HUES64 (cell line): ENCODE results near the gene ZNF281.
"Not testable (repeated sequence)": the region's sequence is repeated elsewhere in the genome, so short reads cannot be mapped to it uniquely, and the experiment has no call there.

Experiments used
- H3K27ac ChIP-seq: 2 replicates; pipeline ENCODE4 v1.7.0; 2013; ENCODE audit warnings: low read depth, low read length, inconsistent platforms
- H3K27me3 ChIP-seq: 2 replicates; pipeline ENCODE4 v1.6.1; 2013; ENCODE audit warnings: mild to moderate bottlenecking, low read length; ENCODE audit not compliant: insufficient read depth
- H3K36me3 ChIP-seq: 2 replicates; pipeline ENCODE4 v1.6.1; 2013; ENCODE audit warnings: mild to moderate bottlenecking, low read length; ENCODE audit not compliant: insufficient read depth
- H3K4me1 ChIP-seq: 2 replicates; pipeline ENCODE4 v1.6.1; 2013; ENCODE audit warnings: mild to moderate bottlenecking, low read length, moderate library complexity; ENCODE audit not compliant: insufficient read depth
- H3K4me3 ChIP-seq: 2 replicates; pipeline ENCODE4 v1.5.1; 2013; ENCODE audit warnings: mild to moderate bottlenecking, low read length, moderate library complexity
- H3K9ac ChIP-seq: 2 replicates; pipeline ENCODE4 v1.6.1; 2013; ENCODE audit warnings: mild to moderate bottlenecking, low read depth, low read length
- H3K9me3 ChIP-seq: 2 replicates; pipeline ENCODE4 v1.6.1; 2013; ENCODE audit warnings: low read depth, low read length; ENCODE audit not compliant: insufficient read depth
- WGBS: fragments of 150-250, 120-280 bp; methylation state at CpG from one replicate; pipeline ENCODE4 v1.1.7; 2013; ENCODE audit warnings: missing lambda C conversion rate; 5-methylcytosine and 5-hydroxymethylcytosine counted together

The ZNF281 gene

GRCh38 chr1:200428482-200429205 lies 18.8 kb upstream of the ZNF281 start:
- 93% methylated on average over 2 of the region's 4 CpGs for WGBS
- peaks cover 4% of the 10 kb centered on the region; the same call in 1 of the 2 replicates for H3K36me3 ChIP-seq
- no peak overlapping the region for H3K4me3 ChIP-seq
- no peaks in the 10 kb centered on the region for H3K4me1 ChIP-seq
- no peaks in the 10 kb centered on the region for H3K27me3 ChIP-seq
- no peak overlapping the region for H3K27ac ChIP-seq
- H3K9me3 ChIP-seq, result no peaks in the 10 kb centered on the region
- H3K9ac ChIP-seq, result no peak overlapping the region

DNA sequence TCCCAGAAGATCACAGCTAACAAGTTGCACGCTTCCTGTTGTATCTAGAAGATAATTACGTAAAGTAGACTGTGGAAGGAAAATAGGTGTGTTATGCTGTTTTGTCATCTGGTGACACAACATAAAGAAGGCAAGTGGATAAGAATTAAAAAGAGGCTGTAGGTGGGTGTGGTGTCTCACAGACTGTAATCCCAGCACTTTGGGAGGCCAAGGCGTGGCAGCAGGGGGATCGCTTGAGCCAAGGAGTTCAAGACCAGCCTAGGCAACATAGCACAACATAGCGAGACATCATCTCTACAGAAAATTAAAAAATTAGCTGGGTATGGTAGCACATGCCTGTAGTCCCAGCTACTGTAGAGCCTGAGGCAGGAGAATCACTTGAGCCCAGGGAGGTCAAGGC lies 17.9 kb upstream of the ZNF281 start:
- Histone ChIP-seq H3K9me3 (no peaks in the 10 kb centered on the region), H3K4me3 (no peak overlapping the region), H3K4me1 (no peaks in the 10 kb centered on the region), H3K27ac (no peak overlapping the region), H3K36me3 (peaks cover 6% of the 10 kb centered on the region; the same call in 1 of the 2 replicates), H3K9ac (no peak overlapping the region), H3K27me3 (no peaks in the 10 kb centered on the region)
- 96% methylated on average over 4 of the region's 5 CpGs for WGBS

- Histone ChIP-seq H3K27me3 (no peaks in the 10 kb centered on the region), H3K27ac (no peak overlapping the region), H3K36me3 (peaks cover 5% of the 10 kb centered on the region; the same call in 1 of the 2 replicates), H3K4me3 (no peak overlapping the region), H3K9ac (no peak overlapping the region), H3K9me3 (no peaks in the 10 kb centered on the region), H3K4me1 (no peaks in the 10 kb centered on the region)
- 100% methylated on average over 2 of the region's 2 CpGs for WGBS
These were observed 16.4 kb upstream of the ZNF281 start for GRCh38 chr1:200426196-200426595.

DNA sequence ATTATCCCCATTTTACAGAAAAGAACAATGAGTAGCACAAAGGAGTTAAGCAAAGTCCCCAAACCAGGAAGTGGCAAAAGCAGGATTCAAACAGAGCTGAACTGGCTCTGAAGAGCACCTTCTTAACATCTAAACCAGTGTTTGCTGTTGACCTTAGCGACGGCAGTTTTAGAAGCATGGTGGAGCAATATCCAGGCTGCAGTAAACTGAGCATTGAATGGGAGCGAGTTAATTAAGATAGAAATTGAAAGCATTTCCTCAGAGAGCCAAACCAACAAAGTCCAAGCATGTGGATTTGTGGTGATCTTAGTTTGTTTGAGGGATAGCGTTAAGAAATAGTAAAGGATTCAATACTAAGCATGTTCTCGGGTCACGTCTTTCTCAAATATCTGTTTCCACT lies 13.4 kb upstream of the ZNF281 start:
- Histone ChIP-seq H3K4me1 (no peaks in the 10 kb centered on the region), H3K27me3 (no peaks in the 10 kb centered on the region), H3K36me3 (peaks cover 5% of the 10 kb centered on the region; the same call in 1 of the 2 replicates), H3K27ac (no peak overlapping the region), H3K9me3 (no peaks in the 10 kb centered on the region), H3K4me3 (no peak overlapping the region), H3K9ac (no peak overlapping the region)
- WGBS, result 96% methylated on average over 6 of the region's 6 CpGs

- no peak overlapping the region for H3K27ac ChIP-seq
- 96% methylated on average over 3 of the region's 3 CpGs for WGBS
- H3K4me3 ChIP-seq, result no peak overlapping the region
- no peaks in the 10 kb centered on the region for H3K27me3 ChIP-seq
- no peaks in the 10 kb centered on the region for H3K4me1 ChIP-seq
- H3K36me3 ChIP-seq, result peaks cover 10% of the 10 kb centered on the region
- no peak overlapping the region for H3K9ac ChIP-seq
- no peaks in the 10 kb centered on the region for H3K9me3 ChIP-seq
These were observed 12.4 kb upstream of the ZNF281 start for GRCh38 chr1:200422211-200422610.

DNA sequence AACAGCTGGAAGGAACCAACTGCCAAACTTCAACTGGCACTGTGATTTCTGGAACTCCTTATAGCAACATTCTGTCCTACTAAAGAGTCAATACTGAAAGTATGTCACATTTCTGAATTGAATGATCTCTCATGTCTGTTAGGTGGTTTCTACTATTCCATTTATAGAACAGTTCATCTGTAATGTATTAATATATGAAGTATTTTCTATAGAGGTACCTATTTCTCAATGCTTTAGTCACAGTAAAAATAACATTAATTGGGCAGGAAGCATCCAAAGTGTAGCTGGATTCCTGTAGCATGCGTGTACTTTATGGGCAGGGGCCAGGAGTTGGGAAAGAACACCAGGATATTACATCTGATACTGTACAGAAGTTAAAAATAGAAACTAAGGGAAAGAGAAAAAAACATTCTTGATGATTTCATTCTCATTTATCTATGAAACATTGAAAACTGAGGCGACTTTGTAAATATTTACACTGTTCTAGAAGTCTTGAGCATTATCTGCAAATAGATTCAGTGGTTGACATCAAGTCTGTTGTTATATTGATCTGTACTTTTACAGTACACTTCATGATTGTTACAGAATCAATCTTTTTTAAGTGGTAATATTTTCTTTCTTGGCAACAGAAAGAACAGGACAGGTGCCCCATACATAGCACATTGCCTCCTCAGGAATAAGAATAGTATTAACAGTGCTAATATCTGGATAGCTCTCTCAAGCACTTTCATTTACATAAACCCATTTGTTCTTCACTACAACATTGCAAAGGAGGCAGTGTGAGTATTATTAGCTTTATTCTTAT lies 6.2 kb upstream of the ZNF281 start:
- peaks cover 24% of the 10 kb centered on the region for H3K4me1 ChIP-seq
- peaks cover 5% of the 10 kb centered on the region for H3K36me3 ChIP-seq
- H3K9ac ChIP-seq, result no peak overlapping the region
- no peaks in the 10 kb centered on the region for H3K27me3 ChIP-seq
- no peaks in the 10 kb centered on the region for H3K9me3 ChIP-seq
- 100% methylated on average over 1 of the region's 2 CpGs for WGBS
- H3K4me3 ChIP-seq, result no peak overlapping the region
- H3K27ac ChIP-seq, result no peak overlapping the region

- Histone ChIP-seq H3K36me3 (peaks cover 5% of the 10 kb centered on the region), H3K27me3 (no peaks in the 10 kb centered on the region), H3K9ac (no peak overlapping the region), H3K4me1 (peaks cover 29% of the 10 kb centered on the region), H3K4me3 (no peak overlapping the region), H3K9me3 (no peaks in the 10 kb centered on the region), H3K27ac (no peak overlapping the region)
- no CpG with 5 or more reads among the region's 1 CpG for WGBS
These were observed 5.4 kb upstream of the ZNF281 start for GRCh38 chr1:200415227-200415626.

GRCh38 chr1:200414657-200415056 lies 4.8 kb upstream of the ZNF281 start:
- no peaks in the 10 kb centered on the region for H3K27me3 ChIP-seq
- no peaks in the 10 kb centered on the region for H3K9me3 ChIP-seq
- H3K27ac ChIP-seq, result no peak overlapping the region
- peaks cover 29% of the 10 kb centered on the region for H3K4me1 ChIP-seq
- peaks cover 5% of the 10 kb centered on the region for H3K36me3 ChIP-seq
- 97% methylated on average over 4 of the region's 4 CpGs for WGBS
- no peak overlapping the region for H3K4me3 ChIP-seq
- no peak overlapping the region for H3K9ac ChIP-seq

GRCh38 chr1:200413766-200414165 lies 3.9 kb upstream of the ZNF281 start:
- peaks cover 32% of the 10 kb centered on the region for H3K4me1 ChIP-seq
- not testable (repeated sequence) for H3K9me3 ChIP-seq, H3K9ac ChIP-seq, H3K36me3 ChIP-seq, H3K4me3 ChIP-seq, H3K27ac ChIP-seq, H3K27me3 ChIP-seq
- 91% methylated on average over 10 of the region's 11 CpGs for WGBS

- peak overlapping the region; percentile 82 for H3K9ac ChIP-seq
- under 1% methylated on average over 20 of the region's 20 CpGs for WGBS
- peaks cover 49% of the 10 kb centered on the region for H3K4me1 ChIP-seq
- H3K36me3 ChIP-seq, result peaks cover 24% of the 10 kb centered on the region
- no peaks in the 10 kb centered on the region for H3K27me3 ChIP-seq
- H3K9me3 ChIP-seq, result no peaks in the 10 kb centered on the region
- H3K27ac ChIP-seq, result peak overlapping the region; percentile 98
- peak overlapping the region; percentile 90 for H3K4me3 ChIP-seq
These were observed 1.8 kb upstream of the ZNF281 start for GRCh38 chr1:200411406-200412257.

DNA sequence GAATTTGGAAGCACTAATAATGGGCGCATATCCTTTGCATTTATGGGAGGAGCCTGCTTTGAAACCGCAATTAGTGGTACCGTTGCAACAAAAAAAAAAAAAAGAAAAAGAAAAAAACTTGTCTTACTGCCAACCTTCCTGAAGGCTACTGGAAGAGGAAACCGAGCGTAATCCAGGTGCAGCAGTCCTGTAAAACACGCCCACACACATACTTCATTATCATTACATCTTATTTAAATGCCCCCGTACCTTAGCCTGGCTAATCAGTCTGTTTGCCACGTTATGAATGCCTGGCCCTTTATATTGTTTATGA lies 686 bp upstream of the ZNF281 start:
- peak overlapping the region; percentile 82 for H3K9ac ChIP-seq
- 2% methylated on average over 8 of the region's 8 CpGs for WGBS
- peaks cover 36% of the 10 kb centered on the region for H3K36me3 ChIP-seq
- H3K4me1 ChIP-seq, result peaks cover 54% of the 10 kb centered on the region
- peak overlapping the region; percentile 98 for H3K27ac ChIP-seq
- peak overlapping the region; percentile 90 for H3K4me3 ChIP-seq
- H3K27me3 ChIP-seq, result no peaks in the 10 kb centered on the region
- no peaks in the 10 kb centered on the region for H3K9me3 ChIP-seq
